PC-3 (cell line): Measurements from ENCODE around the gene SELENOI. TPM values are rescaled to one million over a fixed set of nuclear protein-coding genes. Genes with fewer than 3 reads are reported as not detected.

ENCODE experiments used
- ATAC-seq: fragments of 200-7000 bp; cut with Tn5 transposase; 2 replicates; pipeline ENCODE4 v1.9.1; 2020; ENCODE audit warnings: mild to moderate bottlenecking, moderate library complexity
- BruUV-seq: library from RNA; stranded (reverse); fragments of 400-500 nt; replicated peaks from 2 replicates; lab custom pipeline; 2021; lab: Mats Ljungman, UMichigan
- CTCF ChIA-PET: fragments of 300-600 bp; sonication (Branson Sonifier 250); formaldehyde crosslinking; loops from one replicate; lab custom pipeline; 2022; ENCODE audit warnings: antibody characterized with exemption; lab: Charles Lee
- POLR2A ChIA-PET: fragments of 300-600 bp; sonication (Branson Sonifier 250); formaldehyde crosslinking; loops from one replicate; lab custom pipeline; 2022; ENCODE audit warnings: antibody characterized with exemption; ENCODE audit not compliant: unreplicated experiment; lab: Charles Lee
- DNase-seq: peaks from one replicate; pipeline ENCODE4 v3.0.0-alpha.2; 2015
- H2AFZ ChIP-seq: fragments of 300-600 bp; sonication (generic); 2 replicates; pipeline ENCODE4 v1.6.0; 2016; ENCODE audit warnings: antibody characterized with exemption, low read length
- H3F3A ChIP-seq: fragments of 300-600 bp; sonication (generic); one replicate; pipeline ENCODE4 v1.6.0; 2017; ENCODE audit warnings: antibody characterized with exemption, low read length, control low read depth, mild to moderate bottlenecking; ENCODE audit not compliant: unreplicated experiment
- H3K27ac ChIP-seq: fragments of 300-600 bp; sonication (generic); 2 replicates; pipeline ENCODE4 v1.5.1; 2016; ENCODE audit warnings: mild to moderate bottlenecking, low read length
- H3K27me3 ChIP-seq: fragments of 300-600 bp; sonication (generic); 2 replicates; pipeline ENCODE4 v1.6.1; 2016; ENCODE audit warnings: low read length, mixed read lengths
- H3K36me3 ChIP-seq: fragments of 300-600 bp; sonication (generic); 2 replicates; pipeline ENCODE4 v1.6.1; 2016; ENCODE audit warnings: low read depth, mixed run types, low read length, mixed read lengths
- H3K4me1 ChIP-seq: fragments of 300-600 bp; sonication (generic); 2 replicates; pipeline ENCODE4 v1.5.1; 2016; ENCODE audit warnings: low read length; ENCODE audit not compliant: insufficient read depth
- H3K4me2 ChIP-seq: fragments of 300-600 bp; sonication (generic); 2 replicates; pipeline ENCODE4 v1.6.0; 2016; ENCODE audit warnings: low read length
- H3K4me3 ChIP-seq: fragments of 300-600 bp; sonication (generic); 2 replicates; pipeline ENCODE4 v1.5.1; 2016; ENCODE audit warnings: mild to moderate bottlenecking, low read length, mixed read lengths
- H3K79me2 ChIP-seq: fragments of 300-600 bp; sonication (generic); 2 replicates; pipeline ENCODE4 v1.6.1; 2017; ENCODE audit warnings: low read length, mixed read lengths
- H3K9ac ChIP-seq: fragments of 300-600 bp; sonication (generic); 2 replicates; pipeline ENCODE4 v1.6.0; 2016; ENCODE audit warnings: mild to moderate bottlenecking, low read length
- H3K9me2 ChIP-seq: fragments of 300-600 bp; sonication (generic); replicated peaks from 2 replicates; pipeline ENCODE4 v1.6.1; 2016; ENCODE audit warnings: mixed run types, low read length, mixed read lengths
- H3K9me3 ChIP-seq: fragments of 300-600 bp; sonication (generic); 2 replicates; pipeline ENCODE4 v1.6.1; 2016; ENCODE audit warnings: low read length, mixed read lengths
- H4K20me1 ChIP-seq: fragments of 300-600 bp; sonication (generic); 2 replicates; pipeline ENCODE4 v1.6.1; 2016; ENCODE audit warnings: low read length, mixed read lengths
- CTCF ChIP-seq: fragments of 300-600 bp; sonication (generic); conservative IDR thresholded peaks from 2 replicates; pipeline ENCODE4 v1.5.1; 2017; ENCODE audit warnings: antibody characterized with exemption, low read depth, mild to moderate bottlenecking, low read length
- EZH2 ChIP-seq: fragments of 300-600 bp; sonication (generic); IDR thresholded peaks from one replicate; pipeline ENCODE4 v1.6.1; 2017; ENCODE audit warnings: antibody characterized with exemption, mild to moderate bottlenecking, low read length; ENCODE audit not compliant: unreplicated experiment
- EZH2phosphoT487 ChIP-seq: fragments of 300-600 bp; sonication (generic); IDR thresholded peaks from 2 replicates; pipeline ENCODE4 v1.6.1; 2018; ENCODE audit warnings: mild to moderate bottlenecking, antibody characterized with exemption, low read length, borderline replicate concordance
- intact Hi-C: fragments of 100-400 bp; cut with micrococcal nuclease; formaldehyde crosslinking; loops from 2 replicates; pipeline ENCODE4 v1.9.0; 2023
- total RNA-seq: library from RNA; depleted of rRNA; stranded (reverse); fragments of >200 nt; gene quantifications from 2 replicates; pipeline ENCODE4 v1.2.3, GENCODE V29; 2014

SELENOI gene
- total RNA-seq, 1 experiment from 2014 or later = 22.3 TPM

- TF ChIP-seq CTCF (no peak), EZH2phosphoT487 (no peak), EZH2 (no peak)
- no peaks in the 10 kb centered on the region for H3K9me3 ChIP-seq
- no peak overlapping the region for H3K9ac ChIP-seq
- DNase-seq (no peak), ATAC-seq (no peak)
- H3F3A ChIP-seq = no peaks in the 10 kb centered on the region
- no peaks in the 10 kb centered on the region for H3K36me3 ChIP-seq
- BruUV-seq = no TSS peak
- H3K4me3 ChIP-seq = no peak overlapping the region
- no peaks in the 10 kb centered on the region for H4K20me1 ChIP-seq
- CTCF ChIA-PET = no interaction called here
- H3K79me2 ChIP-seq = no peaks in the 10 kb centered on the region
- intact Hi-C loops = no loop called here
- peaks cover 17% of the 10 kb centered on the region for H3K4me1 ChIP-seq
- H3K27ac ChIP-seq = no peak overlapping the region
- no peak overlapping the region for H3K4me2 ChIP-seq
- H3K27me3 ChIP-seq = no peaks in the 10 kb centered on the region
- POLR2A ChIA-PET = no interaction called here
- no peak overlapping the region for H2AFZ ChIP-seq
- H3K9me2 ChIP-seq = no peaks in the 10 kb centered on the region
These were observed 47.7 kb upstream of the SELENOI start for GRCh38 chr2:26298286-26298637.

DNA sequence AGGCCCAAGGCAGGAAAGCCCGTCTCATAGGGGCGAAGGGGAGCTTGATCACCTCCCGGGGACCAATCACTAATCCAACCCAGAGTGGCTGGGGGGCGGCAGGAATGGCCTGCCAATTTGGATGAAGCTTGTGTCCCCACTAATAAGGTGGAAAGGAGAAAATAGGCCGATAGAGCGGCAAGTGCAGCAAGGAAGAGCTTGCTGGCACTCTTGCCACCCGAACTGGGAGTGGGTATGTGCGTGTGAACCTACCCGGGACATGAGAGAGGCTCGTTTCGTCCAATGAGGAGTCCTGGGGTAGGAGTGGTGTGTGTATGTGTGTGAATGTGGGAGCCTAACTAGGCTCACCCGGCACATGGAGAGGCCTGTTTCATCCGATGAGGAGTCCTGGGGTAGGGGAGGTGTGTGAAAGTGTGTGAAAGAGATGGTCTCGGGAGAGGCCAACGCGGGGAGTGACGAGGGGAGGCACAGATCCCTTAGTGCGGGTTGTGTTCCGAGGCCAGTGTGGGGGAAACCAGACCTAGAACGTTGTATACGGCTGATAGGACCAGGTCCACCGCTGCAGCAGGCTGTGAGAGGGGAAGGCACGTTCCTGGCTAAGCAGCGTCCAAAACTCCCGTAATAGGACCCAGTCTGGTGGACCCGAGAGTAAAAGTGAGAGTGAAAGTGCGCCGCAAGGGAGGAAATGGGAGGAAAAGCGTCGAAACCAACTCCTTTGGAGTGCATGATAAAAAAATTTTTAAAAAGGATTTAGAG lies 47.1 kb upstream of the SELENOI start:
- intact Hi-C loops = no loop called here
- H3K4me1 ChIP-seq = peaks cover 17% of the 10 kb centered on the region
- no peak overlapping the region for H3K27ac ChIP-seq
- peak overlapping the region; percentile 93 for H3K4me2 ChIP-seq
- ATAC-seq = no peak
- H2AFZ ChIP-seq = peak overlapping the region; percentile 87
- H3K4me3 ChIP-seq = peak overlapping the region; percentile 64; the same call in 1 of the 2 replicates
- H3K27me3 ChIP-seq = no peaks in the 10 kb centered on the region
- peak overlapping the region; percentile 52; the same call in 1 of the 2 replicates for H3K9ac ChIP-seq
- CTCF ChIA-PET = no interaction called here
- no peaks in the 10 kb centered on the region for H3F3A ChIP-seq
- H3K79me2 ChIP-seq = no peaks in the 10 kb centered on the region
- no TSS peak for BruUV-seq
- no peaks in the 10 kb centered on the region for H3K9me3 ChIP-seq
- no peaks in the 10 kb centered on the region for H3K9me2 ChIP-seq
- POLR2A ChIA-PET = interaction anchor here (0.6 kb wide), 1 partner anchor 18 kb away, joined by 3 read pairs; no protein-coding TSS in a partner anchor
- H3K36me3 ChIP-seq = no peaks in the 10 kb centered on the region
- DNase-seq = no peak
- no peaks in the 10 kb centered on the region for H4K20me1 ChIP-seq
- TF ChIP-seq EZH2 (no peak), EZH2phosphoT487 (no peak), CTCF (no peak)
